HepG2 (cell line): ENCODE results near the gene DLST. TPM values are rescaled to one million over a fixed set of nuclear protein-coding genes. Genes with fewer than 3 reads are reported as not detected.

Source experiments
- ATAC-seq: fragments of 200-7000 bp; cut with Tn5 transposase; 3 replicates; pipeline ENCODE4 v1.9.1; 2020; ENCODE audit warnings: mild to moderate bottlenecking, moderate library complexity
- BruUV-seq: library from RNA; stranded (reverse); fragments of 400-500 nt; replicated peaks from 2 replicates; lab custom pipeline; 2021; lab: Mats Ljungman, UMichigan
- CTCF ChIA-PET: fragments of 300-600 bp; formaldehyde crosslinking; extraction: SDS; loops from one replicate; lab custom pipeline; 2021; ENCODE audit warnings: low total read pairs, inconsistent platforms, low intra/inter-chr PET ratio; lab: Yijun Ruan, JAX
- POLR2A ChIA-PET: fragments of 350-600 bp; sonication (Branson Sonifier 250); formaldehyde crosslinking; loops from one replicate; lab custom pipeline; 2020; ENCODE audit warnings: antibody characterized with exemption, inconsistent platforms; lab: Yijun Ruan, JAX
- DNase-seq: peaks from one replicate; pipeline ENCODE4 v3.0.0-alpha.2; 2015; ENCODE audit warnings: low spot score
- FAIRE-seq: peaks from 3 replicates; lab custom pipeline; 2011; peaks lifted over from hg19 to GRCh38; lab: Jason Lieb, UNC
- H2AFZ ChIP-seq: one replicate; pipeline ENCODE4 v1.6.1; 2011; ENCODE audit warnings: low read length, inconsistent platforms
- H3K27ac ChIP-seq: fragments of 300-600 bp; 3 replicates; pipeline ENCODE4 v1.8.0; 2011; ENCODE audit warnings: mixed run types, mild to moderate bottlenecking, mixed read lengths, low read length, inconsistent platforms; ENCODE audit not compliant: insufficient read depth; ENCODE audit errors: extremely low read length
- H3K27me3 ChIP-seq, 2 experiments: fragments of 200-600 bp in 1 of 2; 2 replicates in 1 of 2; 3 replicates in 1 of 2; pipeline versions ENCODE4 v1.6.0 to v1.8.0; 2011; ENCODE audit warnings: low read length in 2 of 2, mild to moderate bottlenecking in 2 of 2, moderate library complexity in 2 of 2, inconsistent platforms in 1 of 2; ENCODE audit not compliant: insufficient read depth in 2 of 2, control insufficient read depth in 1 of 2
- H3K36me3 ChIP-seq, 2 experiments: fragments of 200-600 bp in 1 of 2; replicated peaks in 1 of 2; 2 replicates in 1 of 2; 3 replicates in 1 of 2; pipeline versions ENCODE4 v1.5.1 to v1.8.0; 2011; ENCODE audit warnings: low read length in 2 of 2, inconsistent platforms in 1 of 2; ENCODE audit not compliant: insufficient read depth in 2 of 2, control insufficient read depth in 1 of 2
- H3K4me1 ChIP-seq: 2 replicates; pipeline ENCODE4 v1.5.1; 2012; ENCODE audit warnings: low read length, inconsistent platforms; ENCODE audit not compliant: insufficient read depth
- H3K4me2 ChIP-seq: 2 replicates; pipeline ENCODE4 v1.6.0; 2011; ENCODE audit warnings: low read depth, low read length, inconsistent platforms
- H3K4me3 ChIP-seq, 3 experiments: fragments of 200-600 bp in 1 of 3; sonication (generic), shearing (Covaris generic) in 1 of 3; replicated peaks in 1 of 3; 2 replicates each; pipeline ENCODE4 v1.5.1; 2011 to 2016; ENCODE audit warnings: low read length in 3 of 3, inconsistent platforms in 2 of 3, low read depth in 2 of 3, mild to moderate bottlenecking in 2 of 3, control low read depth in 1 of 3, mixed read lengths in 1 of 3; ENCODE audit not compliant: insufficient read depth in 1 of 3
- H3K79me2 ChIP-seq: one replicate; pipeline ENCODE4 v1.6.1; 2011; ENCODE audit warnings: low read length, inconsistent platforms; ENCODE audit not compliant: insufficient read depth
- H3K9ac ChIP-seq: 2 replicates; pipeline ENCODE4 v1.6.0; 2011; ENCODE audit warnings: mild to moderate bottlenecking, low read depth, low read length, inconsistent platforms; ENCODE audit not compliant: insufficient read depth
- H3K9me3 ChIP-seq: 2 replicates; pipeline ENCODE4 v1.5.1; 2012; ENCODE audit warnings: mild to moderate bottlenecking, low read length
- H4K20me1 ChIP-seq: 2 replicates; pipeline ENCODE4 v1.6.0; 2011; ENCODE audit warnings: inconsistent platforms, mild to moderate bottlenecking, low read length, moderate library complexity; ENCODE audit not compliant: insufficient read depth
- ATF6 ChIP-seq: sonication (generic); formaldehyde crosslinking; conservative IDR thresholded peaks from 2 replicates; pipeline ENCODE4 v1.4.0; 2020; ENCODE audit warnings: missing genetic modification reagents
- CBX1 ChIP-seq: IDR thresholded peaks from one replicate; pipeline ENCODE4 v1.6.1; 2016; ENCODE audit warnings: antibody characterized with exemption, low read depth
- KAT2B ChIP-seq: fragments of 150-350 bp; IDR thresholded peaks from 2 replicates; pipeline ENCODE4 v1.6.1; 2014; ENCODE audit warnings: low read depth, low read length, borderline replicate concordance
- KDM2A ChIP-seq: sonication (generic); formaldehyde crosslinking; IDR thresholded peaks from 2 replicates; pipeline ENCODE4 v1.4.0; 2020; ENCODE audit warnings: low read depth, missing genetic modification reagents, borderline replicate concordance
- KDM5B ChIP-seq: sonication (generic); formaldehyde crosslinking; IDR thresholded peaks from 2 replicates; pipeline ENCODE4 v1.4.0; 2020; ENCODE audit warnings: missing genetic modification reagents, mild to moderate bottlenecking, borderline replicate concordance
- MAF1 ChIP-seq: sonication (generic); formaldehyde crosslinking; IDR thresholded peaks from 2 replicates; pipeline ENCODE4 v1.5.0; 2020; ENCODE audit warnings: missing genetic modification reagents, borderline replicate concordance
- NFRKB ChIP-seq: fragments of 450-650 bp; IDR thresholded peaks from 2 replicates; pipeline ENCODE4 v1.6.1; 2017
- ONECUT2 ChIP-seq: sonication (generic); formaldehyde crosslinking; IDR thresholded peaks from 2 replicates; pipeline ENCODE4 v1.4.0; 2020; ENCODE audit warnings: missing genetic modification reagents
- PCBP2 ChIP-seq: fragments of 200-400 bp; formaldehyde crosslinking; optimal IDR thresholded peaks from 2 replicates; pipeline ENCODE3; 2018; ENCODE audit warnings: low read length, low read depth; ENCODE audit not compliant: poor library complexity, severe bottlenecking
- SMARCC2 ChIP-seq: fragments of 450-650 bp; IDR thresholded peaks from 2 replicates; pipeline ENCODE4 v1.6.1; 2017; ENCODE audit warnings: antibody characterized with exemption, mild to moderate bottlenecking
- ZIK1 ChIP-seq: sonication (generic); formaldehyde crosslinking; IDR thresholded peaks from 2 replicates; pipeline ENCODE4 v1.5.0; 2020; ENCODE audit warnings: mild to moderate bottlenecking, low read depth, missing genetic modification reagents, borderline replicate concordance
- ZNF276 ChIP-seq: sonication (generic); formaldehyde crosslinking; IDR thresholded peaks from 2 replicates; pipeline ENCODE4 v1.4.0; 2020; ENCODE audit warnings: mild to moderate bottlenecking, low read depth, missing genetic modification reagents
- ZNF709 ChIP-seq: sonication (generic); formaldehyde crosslinking; IDR thresholded peaks from 2 replicates; pipeline ENCODE4 v1.5.0; 2020; ENCODE audit warnings: mild to moderate bottlenecking, missing genetic modification reagents
- WGBS: methylation state at CpG from one replicate; pipeline ENCODE4 v1.1.6; 2017; ENCODE audit warnings: low lambda C conversion rate; 5-methylcytosine and 5-hydroxymethylcytosine counted together
- in situ Hi-C: cut with HindIII; loops from 2 replicates; pipeline ENCODE4 v1.10.0; 2017; ENCODE audit warnings: low pct_unique_long_range_greater_than_20kb; ENCODE audit not compliant: extremely low pct_ligation_motif_present
- intact Hi-C: fragments of 100-400 bp; cut with micrococcal nuclease; formaldehyde crosslinking; loops from one replicate; pipeline ENCODE4 v1.10.0; 2022; ENCODE audit not compliant: unreplicated experiment
- polyA plus RNA-seq, 8 experiments: library from polyadenylated mRNA; depleted of rRNA in 3 of 8; stranded (reverse) in 7 of 8; unstranded in 1 of 8; fragments of >200 nt; fragmentation: Illumina TruSeq in 4 of 8; extraction: Trizol in 4 of 8; gene quantifications; 2 replicates each; pipeline versions ENCODE4 v1.2.1 to v1.2.3, GENCODE V29; 2011 to 2016; ENCODE audit warnings: low read depth in 4 of 8, missing spikeins in 1 of 8, mixed read lengths in 1 of 8; ENCODE audit not compliant: insufficient read depth in 1 of 8
- total RNA-seq, 5 experiments: library from RNA; depleted of rRNA; stranded (reverse); fragments of >200 nt; fragmentation: Illumina TruSeq; extraction: Trizol; gene quantifications; 2 replicates each; pipeline ENCODE4 v1.2.3, GENCODE V29; 2016; ENCODE audit warnings: low read depth in 1 of 5

Gene DLST
- total and polyA plus RNA-seq, 2 of the 13 experiments (the other 11 are each of a cell fraction or from before 2014, with no cell fraction given) = 56.5 to 94.3 TPM

GRCh38 chr14:74852922-74853530, 28.7 kb upstream of the DLST start (continued):
- TF ChIP-seq KAT2B (no peak), NFRKB (no peak), CBX1 (no peak), ZNF709 (CRISPR knock-in tag) (no peak), PCBP2 (no peak)

GRCh38 chr14:74853581-74853980, 28.1 kb upstream of the DLST start:
- DNase-seq (no peak), FAIRE-seq (no peak), ATAC-seq (no peak)
- H3K4me3 ChIP-seq = no peak overlapping the region
- H3K9me3 ChIP-seq = no peaks in the 10 kb centered on the region
- H3K27ac ChIP-seq = no peak overlapping the region
- no peaks in the 10 kb centered on the region for H3K79me2 ChIP-seq
- H3K27me3 ChIP-seq = no peaks in the 10 kb centered on the region
- in situ Hi-C loops = no loop called here
- ChIA-PET POLR2A (no interaction called here), CTCF (no interaction called here)
- TF ChIP-seq SMARCC2 (no peak), MAF1 (CRISPR knock-in tag) (no peak), ZIK1 (CRISPR knock-in tag) (no peak), ATF6 (CRISPR knock-in tag) (no peak), KDM2A (CRISPR knock-in tag) (no peak), KDM5B (CRISPR knock-in tag) (no peak), ZNF276 (CRISPR knock-in tag) (no peak), ONECUT2 (no peak)
- no peaks in the 10 kb centered on the region; a peak in 1 of 5 replicates for H3K36me3 ChIP-seq
- intact Hi-C loops = no loop called here
- 84% methylated on average over 4 of the region's 4 CpGs for WGBS
- H4K20me1 ChIP-seq = no peaks in the 10 kb centered on the region
- no peaks in the 10 kb centered on the region for H3K4me1 ChIP-seq
- H3K4me2 ChIP-seq = no peak overlapping the region
- no peak overlapping the region for H2AFZ ChIP-seq
- BruUV-seq = no TSS peak
- H3K9ac ChIP-seq = no peak overlapping the region
